ENCODE results near the gene CTNNA2.

CTNNA2 gene

DNA sequence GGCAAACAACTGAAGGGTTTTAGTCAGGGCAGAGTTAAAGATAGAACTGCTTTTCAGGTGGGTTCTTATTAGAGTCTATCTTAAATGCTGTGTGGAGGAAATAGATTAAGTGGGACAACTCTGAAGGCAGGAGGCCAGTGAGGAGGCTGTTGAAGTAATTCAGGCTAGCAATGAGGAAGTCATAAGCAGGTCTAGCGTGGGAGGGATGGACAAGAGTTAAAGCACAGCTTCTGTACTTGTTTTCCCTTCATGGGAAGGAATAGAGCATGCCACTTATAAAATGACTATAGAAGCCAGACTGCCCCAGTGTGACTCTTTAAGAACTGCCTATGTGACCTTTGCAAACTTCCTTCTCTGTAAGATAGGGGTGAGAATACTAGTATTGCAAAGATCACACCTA is 993.7 kb downstream of the CTNNA2 start:
- no peak overlapping the region for H4K91ac ChIP-seq (ENCODE audit: low read depth, low read length, poor library complexity)
- H3K18ac ChIP-seq (ENCODE audit: low read length), result no peak overlapping the region
- no peak overlapping the region for H3K4ac ChIP-seq (ENCODE audit: low read length)
- no peak overlapping the region for H2BK15ac ChIP-seq (ENCODE audit: low read length)
- no peak overlapping the region for H2AK5ac ChIP-seq (ENCODE audit: low read depth, low read length)
- no peaks in the 10 kb centered on the region for H3K36me3 ChIP-seq (replicated peaks in 1 of 2; ENCODE audit: control insufficient read depth in 2 of 2, insufficient read depth in 2 of 2, low read length in 2 of 2)
- no peak overlapping the region for H4K8ac ChIP-seq (ENCODE audit: low read depth, low read length)
- no peak overlapping the region for H3K9ac ChIP-seq (ENCODE audit: low read depth, low read length, poor library complexity)
- H3K4me1 ChIP-seq (ENCODE audit: control insufficient read depth in 2 of 2, insufficient read depth in 1 of 2, low read depth in 1 of 2, low read length in 2 of 2), result peaks cover 0 to 1% of the 10 kb centered on the region in 2 donors
- H2BK12ac ChIP-seq (ENCODE audit: low read length), result no peak overlapping the region
- H3K27ac ChIP-seq (replicated peaks; ENCODE audit: low read length), result no peak overlapping the region
- DNase-seq (ENCODE audit: low spot score), result no peak
- H3K23ac ChIP-seq (ENCODE audit: low read depth, low read length, poor library complexity), result no peak overlapping the region
- no peak overlapping the region for H2AFZ ChIP-seq (ENCODE audit: low read length)
- WGBS, 2 donors (ENCODE audit: extremely low coverage in 2 of 2, insufficient read length in 2 of 2, insufficient replicate concordance in 1 of 2), result no CpG with 5 or more reads among the region's 1 CpG
- no peak overlapping the region for H3K4me3 ChIP-seq (ENCODE audit: low read length in 2 of 2)
- no peak overlapping the region for H3K14ac ChIP-seq (ENCODE audit: low read length)
- no peak overlapping the region for H2BK120ac ChIP-seq (ENCODE audit: low read depth, low read length)
- H3K79me1 ChIP-seq (ENCODE audit: low read depth, low read length), result no peaks in the 10 kb centered on the region
- no peak overlapping the region for H2BK5ac ChIP-seq (ENCODE audit: low read length)
- no peak overlapping the region for H3K4me2 ChIP-seq (ENCODE audit: insufficient read depth, low read length, poor library complexity, severe bottlenecking)
- no peaks in the 10 kb centered on the region for H3K9me3 ChIP-seq (replicated peaks in 1 of 2; ENCODE audit: control insufficient read depth in 2 of 2, insufficient read depth in 1 of 2, low read depth in 1 of 2, low read length in 2 of 2)
- no peaks in the 10 kb centered on the region for H3K27me3 ChIP-seq (ENCODE audit: control insufficient read depth in 3 of 3, insufficient read depth in 3 of 3, low read depth in 1 of 3, low read length in 3 of 3)

DNA sequence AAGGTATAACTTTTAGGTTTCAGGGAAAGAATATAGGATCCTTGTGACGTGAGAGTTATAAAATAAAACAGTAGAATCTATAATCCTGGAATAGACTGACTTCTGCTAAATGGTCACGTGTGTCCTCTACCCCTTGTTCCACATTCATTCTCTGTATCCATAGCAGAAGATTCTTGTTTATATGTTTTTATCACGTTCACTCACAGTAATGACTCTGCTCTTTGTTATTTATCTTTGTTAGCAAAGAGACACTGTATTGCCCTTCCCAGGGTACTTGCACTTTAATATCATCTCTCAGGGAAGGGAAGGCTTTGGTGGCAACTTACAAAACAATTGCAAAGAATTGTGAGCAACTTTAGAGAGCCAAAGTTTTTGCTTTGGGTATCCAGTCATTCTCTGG is 997.9 kb downstream of the CTNNA2 start:
- Histone ChIP-seq H3K4me2 (ENCODE audit: insufficient read depth, low read length, poor library complexity, severe bottlenecking) (no peak overlapping the region), H3K18ac (ENCODE audit: low read length) (no peak overlapping the region), H3K27ac (replicated peaks; ENCODE audit: low read length) (no peak overlapping the region), H3K9ac (ENCODE audit: low read depth, low read length, poor library complexity) (no peak overlapping the region), H4K91ac (ENCODE audit: low read depth, low read length, poor library complexity) (no peak overlapping the region), H3K9me3 (replicated peaks in 1 of 2; ENCODE audit: control insufficient read depth in 2 of 2, insufficient read depth in 1 of 2, low read depth in 1 of 2, low read length in 2 of 2) (no peaks in the 10 kb centered on the region), H3K36me3 (replicated peaks in 1 of 2; ENCODE audit: control insufficient read depth in 2 of 2, insufficient read depth in 2 of 2, low read length in 2 of 2) (no peaks in the 10 kb centered on the region), H2AFZ (ENCODE audit: low read length) (no peak overlapping the region), H4K8ac (ENCODE audit: low read depth, low read length) (no peak overlapping the region), H3K23ac (ENCODE audit: low read depth, low read length, poor library complexity) (no peak overlapping the region), H3K27me3 (ENCODE audit: control insufficient read depth in 3 of 3, insufficient read depth in 3 of 3, low read depth in 1 of 3, low read length in 3 of 3) (no peaks in the 10 kb centered on the region), H2AK5ac (ENCODE audit: low read depth, low read length) (no peak overlapping the region), H2BK12ac (ENCODE audit: low read length) (no peak overlapping the region), H2BK15ac (ENCODE audit: low read length) (no peak overlapping the region), H3K14ac (ENCODE audit: low read length) (no peak overlapping the region), H3K4ac (ENCODE audit: low read length) (no peak overlapping the region), H2BK5ac (ENCODE audit: low read length) (no peak overlapping the region), H3K4me3 (ENCODE audit: low read length in 2 of 2) (no peak overlapping the region), H3K4me1 (ENCODE audit: control insufficient read depth in 2 of 2, insufficient read depth in 1 of 2, low read depth in 1 of 2, low read length in 2 of 2) (peaks cover 0 to 1% of the 10 kb centered on the region in 2 donors), H2BK120ac (ENCODE audit: low read depth, low read length) (no peak overlapping the region), H3K79me1 (ENCODE audit: low read depth, low read length) (no peaks in the 10 kb centered on the region)
- DNase-seq (ENCODE audit: low spot score), result no peak
- WGBS, 2 donors (ENCODE audit: extremely low coverage in 2 of 2, insufficient read length in 2 of 2, insufficient replicate concordance in 1 of 2), result no CpG with 5 or more reads among the region's 3 CpGs

DNA sequence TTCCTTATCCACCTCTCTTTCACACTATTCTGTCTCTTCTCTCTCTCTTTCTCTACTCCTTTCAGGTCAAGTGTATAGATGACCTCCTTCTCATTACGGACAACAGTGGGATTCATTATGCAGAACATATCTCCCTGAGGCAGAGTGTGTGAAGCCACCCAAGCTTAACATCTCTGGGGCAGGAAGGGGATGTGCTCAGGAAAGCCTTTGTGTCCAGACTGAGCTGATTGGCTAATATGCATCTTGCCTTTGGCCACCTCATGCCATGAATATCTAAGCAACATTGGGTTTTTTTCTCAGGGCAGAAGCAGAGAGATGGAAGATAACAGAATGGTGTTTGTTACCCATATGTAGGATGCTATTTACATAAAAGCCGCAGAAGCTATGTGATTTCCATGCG is 1003.1 kb downstream of the CTNNA2 start:
- peaks cover 0 to 4% of the 10 kb centered on the region in 2 donors for H3K4me1 ChIP-seq (ENCODE audit: control insufficient read depth in 2 of 2, insufficient read depth in 1 of 2, low read depth in 1 of 2, low read length in 2 of 2)
- no peak overlapping the region for H2AFZ ChIP-seq (ENCODE audit: low read length)
- H3K4me2 ChIP-seq (ENCODE audit: insufficient read depth, low read length, poor library complexity, severe bottlenecking), result no peak overlapping the region
- no peak overlapping the region for H4K91ac ChIP-seq (ENCODE audit: low read depth, low read length, poor library complexity)
- H3K27ac ChIP-seq (replicated peaks; ENCODE audit: low read length), result no peak overlapping the region
- H3K36me3 ChIP-seq (replicated peaks in 1 of 2; ENCODE audit: control insufficient read depth in 2 of 2, insufficient read depth in 2 of 2, low read length in 2 of 2), result no peaks in the 10 kb centered on the region
- no peak for DNase-seq (ENCODE audit: low spot score)
- H2BK15ac ChIP-seq (ENCODE audit: low read length), result no peak overlapping the region
- no peak overlapping the region for H2AK5ac ChIP-seq (ENCODE audit: low read depth, low read length)
- no peaks in the 10 kb centered on the region for H3K79me1 ChIP-seq (ENCODE audit: low read depth, low read length)
- H3K4ac ChIP-seq (ENCODE audit: low read length), result no peak overlapping the region
- H3K18ac ChIP-seq (ENCODE audit: low read length), result no peak overlapping the region
- H3K9ac ChIP-seq (ENCODE audit: low read depth, low read length, poor library complexity), result no peak overlapping the region
- no peak overlapping the region for H3K4me3 ChIP-seq (ENCODE audit: low read length in 2 of 2)
- no peak overlapping the region for H3K14ac ChIP-seq (ENCODE audit: low read length)
- H3K27me3 ChIP-seq (ENCODE audit: control insufficient read depth in 3 of 3, insufficient read depth in 3 of 3, low read depth in 1 of 3, low read length in 3 of 3), result no peaks in the 10 kb centered on the region
- H2BK120ac ChIP-seq (ENCODE audit: low read depth, low read length), result no peak overlapping the region
- H4K8ac ChIP-seq (ENCODE audit: low read depth, low read length), result no peak overlapping the region
- WGBS, 2 donors (ENCODE audit: extremely low coverage in 2 of 2, insufficient read length in 2 of 2, insufficient replicate concordance in 1 of 2), result no CpG with 5 or more reads among the region's 3 CpGs
- no peaks in the 10 kb centered on the region for H3K9me3 ChIP-seq (replicated peaks in 1 of 2; ENCODE audit: control insufficient read depth in 2 of 2, insufficient read depth in 1 of 2, low read depth in 1 of 2, low read length in 2 of 2)
- no peak overlapping the region for H2BK12ac ChIP-seq (ENCODE audit: low read length)
- H2BK5ac ChIP-seq (ENCODE audit: low read length), result no peak overlapping the region
- H3K23ac ChIP-seq (ENCODE audit: low read depth, low read length, poor library complexity), result no peak overlapping the region

DNA sequence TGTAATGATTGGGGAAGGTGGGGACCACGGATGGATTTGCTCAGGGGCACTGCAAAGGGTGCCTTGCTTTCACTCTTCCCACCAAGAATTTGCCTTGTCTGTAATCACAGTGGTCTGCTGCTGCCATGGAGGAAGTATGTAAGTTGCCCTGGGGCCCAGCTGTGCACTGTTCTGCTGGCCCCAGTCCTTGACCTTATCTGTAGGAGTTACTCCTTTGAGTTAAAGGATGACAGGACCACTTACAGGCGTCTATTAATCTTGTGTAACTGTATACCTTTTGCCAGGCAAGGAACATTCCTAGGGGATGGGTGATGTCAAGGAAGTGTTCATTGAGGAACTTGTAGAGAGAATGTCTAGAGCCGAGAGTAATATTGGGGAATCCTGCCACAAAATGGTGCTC is 1004.5 kb downstream of the CTNNA2 start:
- Histone ChIP-seq H2BK120ac (ENCODE audit: low read depth, low read length) (no peak overlapping the region), H3K4me3 (ENCODE audit: low read length in 2 of 2) (no peak overlapping the region), H3K18ac (ENCODE audit: low read length) (no peak overlapping the region), H4K8ac (ENCODE audit: low read depth, low read length) (no peak overlapping the region), H3K79me1 (ENCODE audit: low read depth, low read length) (no peaks in the 10 kb centered on the region), H3K9me3 (replicated peaks in 1 of 2; ENCODE audit: control insufficient read depth in 2 of 2, insufficient read depth in 1 of 2, low read depth in 1 of 2, low read length in 2 of 2) (no peaks in the 10 kb centered on the region), H3K4ac (ENCODE audit: low read length) (no peak overlapping the region), H2BK15ac (ENCODE audit: low read length) (no peak overlapping the region), H4K91ac (ENCODE audit: low read depth, low read length, poor library complexity) (no peak overlapping the region), H3K27ac (replicated peaks; ENCODE audit: low read length) (no peak overlapping the region), H3K4me2 (ENCODE audit: insufficient read depth, low read length, poor library complexity, severe bottlenecking) (no peak overlapping the region), H2AFZ (ENCODE audit: low read length) (no peak overlapping the region), H3K27me3 (ENCODE audit: control insufficient read depth in 3 of 3, insufficient read depth in 3 of 3, low read depth in 1 of 3, low read length in 3 of 3) (peaks cover 0 to 2% (median 0%) of the 10 kb centered on the region in 3 experiments), H2BK12ac (ENCODE audit: low read length) (no peak overlapping the region), H2BK5ac (ENCODE audit: low read length) (no peak overlapping the region), H3K14ac (ENCODE audit: low read length) (no peak overlapping the region), H3K23ac (ENCODE audit: low read depth, low read length, poor library complexity) (no peak overlapping the region), H3K4me1 (ENCODE audit: control insufficient read depth in 2 of 2, insufficient read depth in 1 of 2, low read depth in 1 of 2, low read length in 2 of 2) (peaks cover 0 to 4% of the 10 kb centered on the region in 2 donors), H3K9ac (ENCODE audit: low read depth, low read length, poor library complexity) (no peak overlapping the region), H3K36me3 (replicated peaks in 1 of 2; ENCODE audit: control insufficient read depth in 2 of 2, insufficient read depth in 2 of 2, low read length in 2 of 2) (no peaks in the 10 kb centered on the region), H2AK5ac (ENCODE audit: low read depth, low read length) (no peak overlapping the region)
- WGBS, 2 donors (ENCODE audit: extremely low coverage in 2 of 2, insufficient read length in 2 of 2, insufficient replicate concordance in 1 of 2), result no CpG with 5 or more reads among the region's 3 CpGs
- DNase-seq (ENCODE audit: low spot score), result no peak
